ENCODE measurements around the gene SH2B2.

The SH2B2 gene

DNA sequence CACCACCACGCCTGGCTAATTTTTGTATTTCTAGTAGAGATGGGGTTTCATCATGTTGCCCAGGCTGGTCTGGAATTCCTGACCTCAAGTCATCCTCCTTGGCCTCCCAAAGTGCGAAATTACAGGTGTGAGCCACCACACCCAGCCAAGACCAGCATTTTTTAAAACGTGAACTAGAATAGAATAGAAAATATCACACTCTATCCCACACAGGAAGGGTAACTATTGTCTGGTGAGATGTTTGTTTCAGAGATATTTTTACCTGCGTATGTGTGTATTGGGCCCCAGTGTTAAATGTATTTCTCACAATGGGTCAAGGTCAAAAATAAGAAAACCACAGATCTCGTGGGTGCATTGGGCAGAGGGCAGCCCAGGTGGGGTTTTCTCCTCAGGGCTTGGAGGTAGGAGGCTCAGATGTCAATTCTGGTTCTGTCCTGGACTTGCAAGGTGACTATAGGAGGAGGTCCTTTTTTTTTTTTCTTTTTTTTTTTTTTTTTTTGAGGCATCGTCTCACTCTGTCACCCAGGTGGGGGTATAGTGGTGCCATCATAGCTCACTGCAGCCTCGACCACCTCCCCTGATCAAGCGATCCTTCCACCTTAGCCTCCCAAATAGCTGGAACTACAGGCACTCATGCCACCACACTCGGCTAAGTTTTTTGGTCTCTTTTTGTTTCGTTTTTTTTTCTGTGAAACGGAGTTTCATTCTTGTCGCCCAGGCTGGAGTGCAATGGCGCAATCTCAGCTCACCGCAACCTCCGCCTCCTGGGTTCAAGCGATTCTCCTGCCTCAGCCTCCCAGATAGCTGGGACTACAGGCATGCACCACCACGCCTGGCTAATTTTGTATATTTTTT is 19.0 kb downstream of the SH2B2 start:
- no peak for DNase-seq
- Histone ChIP-seq H3K9me3 (ENCODE audit: insufficient read depth, low read length, severe bottlenecking) (no peaks in the 10 kb centered on the region), H3K4me2 (ENCODE audit: insufficient read depth, low read length) (no peak overlapping the region), H3K4me3 (ENCODE audit: low read depth in 1 of 2, low read length in 2 of 2) (no peak overlapping the region), H2AFZ (ENCODE audit: low read depth, low read length) (no peak overlapping the region), H3K27ac (ENCODE audit: low read length) (no peak overlapping the region), H3K79me2 (ENCODE audit: insufficient read depth, low read length) (no peaks in the 10 kb centered on the region), H3K9ac (ENCODE audit: low read depth, low read length) (no peak overlapping the region), H3K4me1 (ENCODE audit: insufficient read depth, low read length) (no peaks in the 10 kb centered on the region), H4K20me1 (ENCODE audit: insufficient read depth, low read length) (no peaks in the 10 kb centered on the region), H3K27me3 (ENCODE audit: insufficient read depth, low read length, poor library complexity) (no peaks in the 10 kb centered on the region), H3K36me3 (ENCODE audit: insufficient read depth, low read length) (no peaks in the 10 kb centered on the region)
- no peak for ATAC-seq (ENCODE audit: insufficient read depth, low read depth)
- TF ChIP-seq, protein P1, sequence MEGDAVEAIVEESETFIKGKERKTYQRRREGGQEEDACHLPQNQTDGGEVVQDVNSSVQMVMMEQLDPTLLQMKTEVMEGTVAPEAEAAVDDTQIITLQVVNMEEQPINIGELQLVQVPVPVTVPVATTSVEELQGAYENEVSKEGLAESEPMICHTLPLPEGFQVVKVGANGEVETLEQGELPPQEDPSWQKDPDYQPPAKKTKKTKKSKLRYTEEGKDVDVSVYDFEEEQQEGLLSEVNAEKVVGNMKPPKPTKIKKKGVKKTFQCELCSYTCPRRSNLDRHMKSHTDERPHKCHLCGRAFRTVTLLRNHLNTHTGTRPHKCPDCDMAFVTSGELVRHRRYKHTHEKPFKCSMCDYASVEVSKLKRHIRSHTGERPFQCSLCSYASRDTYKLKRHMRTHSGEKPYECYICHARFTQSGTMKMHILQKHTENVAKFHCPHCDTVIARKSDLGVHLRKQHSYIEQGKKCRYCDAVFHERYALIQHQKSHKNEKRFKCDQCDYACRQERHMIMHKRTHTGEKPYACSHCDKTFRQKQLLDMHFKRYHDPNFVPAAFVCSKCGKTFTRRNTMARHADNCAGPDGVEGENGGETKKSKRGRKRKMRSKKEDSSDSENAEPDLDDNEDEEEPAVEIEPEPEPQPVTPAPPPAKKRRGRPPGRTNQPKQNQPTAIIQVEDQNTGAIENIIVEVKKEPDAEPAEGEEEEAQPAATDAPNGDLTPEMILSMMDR (IDR thresholded peaks at IDR 0.05; ENCODE audit: borderline replicate concordance, extremely low read depth, low read length, poor library complexity, severe bottlenecking) = no peak
- TF ChIP-seq EZH2 (IDR thresholded peaks at IDR 0.05; ENCODE audit: borderline replicate concordance, low read depth, low read length, severe bottlenecking) = no peak

DNA sequence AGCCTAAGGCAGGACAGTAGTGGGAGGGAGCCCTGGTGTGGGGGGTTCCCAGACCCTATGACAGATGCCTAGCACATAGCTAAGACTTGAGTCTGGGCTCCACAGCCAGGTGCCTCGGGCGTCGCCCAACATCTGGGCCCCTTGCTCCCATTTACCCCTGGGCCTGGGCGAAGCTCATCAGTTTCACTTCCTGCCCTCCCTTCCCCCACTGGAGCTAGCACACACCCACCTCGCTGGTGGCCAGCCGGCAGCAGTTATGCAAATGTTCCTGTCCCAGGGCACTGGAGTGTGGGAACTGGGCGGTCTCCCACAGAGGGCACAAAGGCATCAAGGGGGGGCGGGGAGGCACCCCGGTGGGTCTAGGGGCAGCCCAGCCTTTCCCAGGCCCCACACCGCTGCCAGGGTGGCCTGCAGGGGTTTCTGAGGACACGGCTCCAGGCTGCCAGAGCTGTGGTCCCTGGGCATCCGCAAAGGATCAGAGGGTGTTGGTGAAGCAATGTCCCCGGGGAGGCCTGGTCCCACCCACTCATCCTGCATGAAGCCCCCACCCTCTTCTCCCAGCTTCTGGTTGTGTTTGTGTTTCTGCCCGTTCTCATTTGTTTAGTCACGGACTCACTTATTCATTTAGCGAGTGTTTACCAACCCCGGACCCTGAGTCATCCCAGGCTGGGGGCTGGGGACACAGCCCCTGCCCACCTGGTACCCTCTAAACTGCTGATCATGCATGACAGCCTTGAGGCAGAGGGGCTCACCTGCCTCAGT is 20.4 kb downstream of the SH2B2 start:
- Histone ChIP-seq H3K27me3 (ENCODE audit: insufficient read depth, low read length, poor library complexity) (no peaks in the 10 kb centered on the region), H3K4me1 (ENCODE audit: insufficient read depth, low read length) (no peaks in the 10 kb centered on the region), H3K9me3 (ENCODE audit: insufficient read depth, low read length, severe bottlenecking) (no peaks in the 10 kb centered on the region), H2AFZ (ENCODE audit: low read depth, low read length) (no peak overlapping the region), H3K4me3 (ENCODE audit: low read depth in 1 of 2, low read length in 2 of 2) (no peak overlapping the region), H3K36me3 (ENCODE audit: insufficient read depth, low read length) (no peaks in the 10 kb centered on the region), H4K20me1 (ENCODE audit: insufficient read depth, low read length) (no peaks in the 10 kb centered on the region), H3K9ac (ENCODE audit: low read depth, low read length) (no peak overlapping the region), H3K79me2 (ENCODE audit: insufficient read depth, low read length) (no peaks in the 10 kb centered on the region), H3K27ac (ENCODE audit: low read length) (no peak overlapping the region), H3K4me2 (ENCODE audit: insufficient read depth, low read length) (no peak overlapping the region)
- peak; percentile 10 for DNase-seq
- TF ChIP-seq, protein P1 (IDR thresholded peaks at IDR 0.05; ENCODE audit: borderline replicate concordance, extremely low read depth, low read length, poor library complexity, severe bottlenecking) = no peak
- TF ChIP-seq EZH2 (IDR thresholded peaks at IDR 0.05; ENCODE audit: borderline replicate concordance, low read depth, low read length, severe bottlenecking) = no peak
- peak; percentile 35; the same call in 1 of the 3 replicates for ATAC-seq (ENCODE audit: insufficient read depth, low read depth)

DNA sequence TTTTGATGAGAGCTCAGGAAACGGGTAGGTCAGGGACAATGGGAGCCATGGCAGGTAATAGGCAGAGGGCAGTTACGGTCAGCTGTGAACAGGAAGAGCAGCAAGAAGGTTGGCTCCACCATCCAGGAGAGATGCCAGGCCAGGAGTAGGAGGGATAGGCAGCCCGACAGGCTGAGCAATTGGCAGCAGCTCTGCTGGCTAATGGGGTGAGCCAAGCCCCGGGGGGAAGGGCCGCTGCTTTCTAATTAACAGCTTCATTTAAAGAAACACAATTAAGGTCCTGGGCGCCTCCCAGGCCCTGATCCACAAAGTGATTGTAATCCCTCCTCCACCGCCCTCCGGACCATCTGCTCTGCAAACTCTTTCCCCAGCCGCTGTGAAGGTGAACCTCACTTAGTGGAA is 23.7 kb downstream of the SH2B2 start:
- Histone ChIP-seq H3K4me3 (ENCODE audit: low read depth in 1 of 2, low read length in 2 of 2) (no peak overlapping the region), H3K4me2 (ENCODE audit: insufficient read depth, low read length) (no peak overlapping the region), H3K9me3 (ENCODE audit: insufficient read depth, low read length, severe bottlenecking) (no peaks in the 10 kb centered on the region), H3K27ac (ENCODE audit: low read length) (no peak overlapping the region), H4K20me1 (ENCODE audit: insufficient read depth, low read length) (no peaks in the 10 kb centered on the region), H3K9ac (ENCODE audit: low read depth, low read length) (no peak overlapping the region), H2AFZ (ENCODE audit: low read depth, low read length) (no peak overlapping the region), H3K36me3 (ENCODE audit: insufficient read depth, low read length) (no peaks in the 10 kb centered on the region), H3K79me2 (ENCODE audit: insufficient read depth, low read length) (no peaks in the 10 kb centered on the region), H3K4me1 (ENCODE audit: insufficient read depth, low read length) (no peaks in the 10 kb centered on the region), H3K27me3 (ENCODE audit: insufficient read depth, low read length, poor library complexity) (no peaks in the 10 kb centered on the region)
- no peak for ATAC-seq (ENCODE audit: insufficient read depth, low read depth)
- no peak for DNase-seq
- TF ChIP-seq EZH2 (IDR thresholded peaks at IDR 0.05; ENCODE audit: borderline replicate concordance, low read depth, low read length, severe bottlenecking) = no peak
- TF ChIP-seq, protein P1 (IDR thresholded peaks at IDR 0.05; ENCODE audit: borderline replicate concordance, extremely low read depth, low read length, poor library complexity, severe bottlenecking) = no peak

All from DND-41 (cell line).